Measurements from ENCODE around the gene OR10G3. TPM values are rescaled to one million over a fixed set of nuclear protein-coding genes. Genes with fewer than 3 reads are reported as not detected.

Gene OR10G3
- not detected in 2 replicates for total RNA-seq

GRCh38 chr14:21579976-21580375 is at the start of gene OR10G3:
OR10G3 (minus strand) TSS chr14:21580076; CDS start chr14:21570744, 9,332 bp downstream.

GRCh38 chr14:21525962-21526671 is 53.8 kb downstream of the OR10G3 start, which contains the start of gene SALL2:
SALL2 (minus strand) TSS chr14:21526346; CDS start chr14:21526127, 219 bp downstream.

Other genes with a start within 250 kb of the OR10G3 start
- gene SUPT16H, start 196.1 kb downstream of the OR10G3 start, total RNA-seq = 90.4 and 129 TPM in 2 replicates
- 51.9 and 57.3 TPM in 2 replicates for gene CHD8, start 124.0 kb downstream of the OR10G3 start, total RNA-seq
- gene RAB2B, start 103.1 kb downstream of the OR10G3 start, total RNA-seq = 22.0 and 23.4 TPM in 2 replicates
- 22.7 and 34.0 TPM in 2 replicates for gene TOX4, start 102.9 kb downstream of the OR10G3 start, total RNA-seq
- 81.9 and 87.9 TPM in 2 replicates for gene METTL3, start 68.7 kb downstream of the OR10G3 start, total RNA-seq
- 2.5 and 3.2 TPM in 2 replicates for gene SALL2, start 53.7 kb downstream of the OR10G3 start, total RNA-seq
- gene OR10G2, start 54.9 kb upstream of the OR10G3 start, total RNA-seq = not detected in 2 replicates
- gene OR4E2, start 73.8 kb upstream of the OR10G3 start, total RNA-seq = 0.12 TPM in 1 of 2 replicates, not detected in the other
- not detected in 2 replicates for gene OR4E1, start 93.7 kb upstream of the OR10G3 start, total RNA-seq

Measured in uterine smooth muscle cell (primary cell).